ENCODE data around the gene ANKFY1. TPM values are rescaled to one million over a fixed set of nuclear protein-coding genes. Genes with fewer than 3 reads are reported as not detected.

ANKFY1 gene
- total RNA-seq, 4 donors from 2014 or later: 53.0 to 69.9 (median 54.7) TPM

GRCh38 chr17:4205917-4206316, 57.9 kb downstream of the ANKFY1 start:
- 67 to 72% methylated on average over 3 to 4 of the region's 4 CpGs for WGBS, 2 donors (ENCODE audit: low coverage in 1 of 2)
- in situ Hi-C loops (cut with MboI; ENCODE audit: low pct_ligation_motif_present in 1 of 4, low pct_unique_long_range_greater_than_20kb in 1 of 4, low sequenced_read_pairs in 3 of 4): loop anchor here in 2 of 4 donors (5.0 to 10.0 kb wide), 2 partner anchors 209 to 211 kb away; no protein-coding TSS in a partner anchor
- peaks cover 0 to 19% (median 6%) of the 10 kb centered on the region in 4 donors for H3K4me1 ChIP-seq
- DNase-seq: no peak
- no peak for TF ChIP-seq POLR2AphosphoS5 (IDR thresholded peaks at IDR 0.05)
- TF ChIP-seq EP300 (IDR thresholded peaks at IDR 0.05; ENCODE audit: low read depth): no peak
- TF ChIP-seq POLR2A (IDR thresholded peaks at IDR 0.05): no peak
- no peaks in the 10 kb centered on the region for H3K27me3 ChIP-seq
- intact Hi-C loops (cut with DNase I; ENCODE audit: low total_unique reads): no loop called here
- H3K9me3 ChIP-seq: no peaks in the 10 kb centered on the region
- H3K36me3 ChIP-seq: peaks cover 0 to 39% (median 12%) of the 10 kb centered on the region in 4 donors
- H3K27ac ChIP-seq: peak overlapping the region; percentile 68 to 84 (median 74)
- no peak overlapping the region for H3K4me3 ChIP-seq

DNA sequence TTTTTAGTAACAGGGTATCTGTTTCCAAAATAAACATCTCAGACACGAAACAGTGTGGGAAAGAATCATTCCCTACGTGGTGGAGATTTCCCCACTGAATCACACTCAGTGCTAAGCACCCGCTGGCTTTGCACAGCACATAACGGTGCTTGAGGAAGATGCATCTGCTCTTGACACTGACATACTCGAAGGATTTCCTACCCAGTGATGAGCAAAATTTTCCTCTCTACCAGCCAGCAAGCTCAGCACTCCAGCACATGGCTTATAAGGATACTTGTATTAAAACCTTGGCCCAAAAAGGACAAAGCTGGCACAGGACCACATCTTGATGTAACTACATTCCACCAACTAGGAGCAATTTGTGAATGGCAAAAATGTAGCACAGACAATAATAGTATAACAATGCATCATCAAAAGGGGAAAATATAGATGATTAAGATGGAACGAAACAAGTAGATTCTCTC, 59.0 kb downstream of the ANKFY1 start:
- H3K9me3 ChIP-seq: no peaks in the 10 kb centered on the region
- intact Hi-C loops (cut with DNase I; ENCODE audit: low total_unique reads): loop anchor here (5.0 kb wide), 1 partner anchor 208 kb away; no protein-coding TSS in a partner anchor
- H3K4me1 ChIP-seq: peaks cover 0 to 19% (median 6%) of the 10 kb centered on the region in 4 donors
- DNase-seq: peak; percentile 56
- in situ Hi-C loops (cut with MboI; ENCODE audit: low pct_ligation_motif_present in 1 of 4, low pct_unique_long_range_greater_than_20kb in 1 of 4, low sequenced_read_pairs in 3 of 4): loop anchor here in 2 of 4 donors (5.0 to 10.0 kb wide), 2 partner anchors 210 to 213 kb away; no protein-coding TSS in a partner anchor
- H3K36me3 ChIP-seq: peaks cover 0 to 39% (median 11%) of the 10 kb centered on the region in 4 donors
- TF ChIP-seq, protein P1, sequence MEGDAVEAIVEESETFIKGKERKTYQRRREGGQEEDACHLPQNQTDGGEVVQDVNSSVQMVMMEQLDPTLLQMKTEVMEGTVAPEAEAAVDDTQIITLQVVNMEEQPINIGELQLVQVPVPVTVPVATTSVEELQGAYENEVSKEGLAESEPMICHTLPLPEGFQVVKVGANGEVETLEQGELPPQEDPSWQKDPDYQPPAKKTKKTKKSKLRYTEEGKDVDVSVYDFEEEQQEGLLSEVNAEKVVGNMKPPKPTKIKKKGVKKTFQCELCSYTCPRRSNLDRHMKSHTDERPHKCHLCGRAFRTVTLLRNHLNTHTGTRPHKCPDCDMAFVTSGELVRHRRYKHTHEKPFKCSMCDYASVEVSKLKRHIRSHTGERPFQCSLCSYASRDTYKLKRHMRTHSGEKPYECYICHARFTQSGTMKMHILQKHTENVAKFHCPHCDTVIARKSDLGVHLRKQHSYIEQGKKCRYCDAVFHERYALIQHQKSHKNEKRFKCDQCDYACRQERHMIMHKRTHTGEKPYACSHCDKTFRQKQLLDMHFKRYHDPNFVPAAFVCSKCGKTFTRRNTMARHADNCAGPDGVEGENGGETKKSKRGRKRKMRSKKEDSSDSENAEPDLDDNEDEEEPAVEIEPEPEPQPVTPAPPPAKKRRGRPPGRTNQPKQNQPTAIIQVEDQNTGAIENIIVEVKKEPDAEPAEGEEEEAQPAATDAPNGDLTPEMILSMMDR (IDR thresholded peaks at IDR 0.05): no peak
- TF ChIP-seq POLR2AphosphoS5 (IDR thresholded peaks at IDR 0.05) (peak; percentile 77 to 82 (median 79)), EP300 (IDR thresholded peaks at IDR 0.05; ENCODE audit: low read depth) (no peak)
- H3K4me3 ChIP-seq: no peak overlapping the region
- WGBS, 2 donors (ENCODE audit: low coverage in 1 of 2): 61 to 75% methylated on average over 4 to 6 of the region's 6 CpGs
- peak overlapping the region; percentile 68 to 84 (median 74) for H3K27ac ChIP-seq
- no peaks in the 10 kb centered on the region for H3K27me3 ChIP-seq

GRCh38 chr17:4204190-4204589, 59.6 kb downstream of the ANKFY1 start:
- WGBS, 2 donors (ENCODE audit: low coverage in 1 of 2): 26 to 48% methylated on average over 3 to 6 of the region's 6 CpGs
- DNase-seq: no peak
- TF ChIP-seq POLR2A (IDR thresholded peaks at IDR 0.05): no peak
- H3K27ac ChIP-seq: peak overlapping the region; percentile 68 to 84 (median 74)
- no peaks in the 10 kb centered on the region for H3K9me3 ChIP-seq
- H3K27me3 ChIP-seq: no peaks in the 10 kb centered on the region
- H3K4me3 ChIP-seq: no peak overlapping the region
- peaks cover 0 to 19% (median 6%) of the 10 kb centered on the region in 4 donors for H3K4me1 ChIP-seq
- intact Hi-C loops (cut with DNase I; ENCODE audit: low total_unique reads): loop anchor here (5.0 kb wide), 1 partner anchor 208 kb away; no protein-coding TSS in a partner anchor
- peaks cover 0 to 39% (median 9%) of the 10 kb centered on the region in 4 donors for H3K36me3 ChIP-seq
- in situ Hi-C loops (cut with MboI; ENCODE audit: low pct_ligation_motif_present in 1 of 4, low pct_unique_long_range_greater_than_20kb in 1 of 4, low sequenced_read_pairs in 3 of 4): loop anchor here in 1 of 4 donors (10.0 kb wide), 1 partner anchor 211 kb away; no protein-coding TSS in a partner anchor

GRCh38 chr17:4201226-4201625, 62.6 kb downstream of the ANKFY1 start:
- Histone ChIP-seq H3K27ac (no peak overlapping the region), H3K36me3 (peaks cover 0 to 21% (median 7%) of the 10 kb centered on the region in 4 donors)
- in situ Hi-C loops (cut with MboI; ENCODE audit: low pct_ligation_motif_present in 1 of 4, low pct_unique_long_range_greater_than_20kb in 1 of 4, low sequenced_read_pairs in 3 of 4): loop anchor here in 1 of 4 donors (10.0 kb wide), 1 partner anchor 214 kb away; no protein-coding TSS in a partner anchor

More at GRCh38 chr17:4201226-4201625, 62.6 kb downstream of the ANKFY1 start:
- no peaks in the 10 kb centered on the region for H3K27me3 ChIP-seq
- TF ChIP-seq, protein P1 (IDR thresholded peaks at IDR 0.05): no peak
- no peak for TF ChIP-seq POLR2AphosphoS5 (IDR thresholded peaks at IDR 0.05)
- TF ChIP-seq POLR2A (IDR thresholded peaks at IDR 0.05): no peak
- TF ChIP-seq EP300 (IDR thresholded peaks at IDR 0.05; ENCODE audit: low read depth): no peak
- H3K9me3 ChIP-seq: no peaks in the 10 kb centered on the region
- intact Hi-C loops (cut with DNase I; ENCODE audit: low total_unique reads): loop anchor here (5.0 kb wide), 1 partner anchor 211 kb away; no protein-coding TSS in a partner anchor
- no peak for DNase-seq
- no peak overlapping the region for H3K4me3 ChIP-seq
- WGBS, 2 donors (ENCODE audit: low coverage in 1 of 2): 96% methylated on average over 4 of the region's 4 CpGs
- peaks cover 0 to 14% (median 6%) of the 10 kb centered on the region in 4 donors for H3K4me1 ChIP-seq
